ENCODE measurements around the gene ZC3H12A. TPM values are rescaled to one million over a fixed set of nuclear protein-coding genes. Genes with fewer than 3 reads are reported as not detected.
"Not testable (repeated sequence)": the region's sequence is repeated elsewhere in the genome, so short reads cannot be mapped to it uniquely, and the experiment has no call there.

The ZC3H12A gene
- total RNA-seq, 2 donors from 2014 or later, result 166 to 170 TPM

DNA sequence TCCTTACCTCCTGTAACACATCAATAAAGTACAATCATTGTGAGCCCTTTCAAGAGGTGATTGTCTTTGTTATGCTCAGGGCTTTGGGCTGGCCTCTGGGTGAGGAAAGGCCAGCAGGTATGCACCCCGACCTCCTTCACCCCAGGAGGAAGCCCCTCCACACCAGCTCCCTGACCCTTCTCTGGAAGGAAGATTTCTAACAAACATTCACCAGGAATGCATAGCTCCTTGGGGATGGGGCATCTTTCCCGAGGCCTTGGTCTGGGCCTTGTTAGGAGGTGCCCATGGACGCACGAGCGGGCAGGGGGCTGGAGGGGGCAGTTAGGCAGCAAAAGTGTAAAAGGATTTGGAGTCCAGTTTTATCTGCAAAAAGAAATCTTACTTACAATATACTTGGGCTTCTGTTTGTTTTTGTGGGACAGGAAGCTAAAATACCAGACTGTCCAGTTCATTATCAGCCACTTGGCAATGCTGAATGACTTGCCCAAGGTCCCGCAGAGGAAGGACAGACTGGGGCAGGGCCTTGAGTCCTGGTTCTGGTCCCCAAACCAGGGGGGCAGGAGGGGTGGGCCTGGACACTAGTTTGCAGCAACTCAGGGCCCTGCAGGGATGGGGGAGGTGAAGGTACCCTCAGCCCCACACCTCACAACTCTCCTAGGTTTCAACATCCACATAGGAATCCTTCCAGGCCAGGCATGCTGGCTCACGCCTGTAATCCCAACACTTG, 10.1 kb downstream of the ZC3H12A start:
- H3K36me3 Mint-ChIP-seq (ENCODE audit: low read depth), result peaks cover 7% of the 10 kb centered on the region
- peak overlapping the region; percentile 5 for H3K4me3 Mint-ChIP-seq
- peak overlapping the region; percentile 99 for H3K27ac Mint-ChIP-seq

DNA sequence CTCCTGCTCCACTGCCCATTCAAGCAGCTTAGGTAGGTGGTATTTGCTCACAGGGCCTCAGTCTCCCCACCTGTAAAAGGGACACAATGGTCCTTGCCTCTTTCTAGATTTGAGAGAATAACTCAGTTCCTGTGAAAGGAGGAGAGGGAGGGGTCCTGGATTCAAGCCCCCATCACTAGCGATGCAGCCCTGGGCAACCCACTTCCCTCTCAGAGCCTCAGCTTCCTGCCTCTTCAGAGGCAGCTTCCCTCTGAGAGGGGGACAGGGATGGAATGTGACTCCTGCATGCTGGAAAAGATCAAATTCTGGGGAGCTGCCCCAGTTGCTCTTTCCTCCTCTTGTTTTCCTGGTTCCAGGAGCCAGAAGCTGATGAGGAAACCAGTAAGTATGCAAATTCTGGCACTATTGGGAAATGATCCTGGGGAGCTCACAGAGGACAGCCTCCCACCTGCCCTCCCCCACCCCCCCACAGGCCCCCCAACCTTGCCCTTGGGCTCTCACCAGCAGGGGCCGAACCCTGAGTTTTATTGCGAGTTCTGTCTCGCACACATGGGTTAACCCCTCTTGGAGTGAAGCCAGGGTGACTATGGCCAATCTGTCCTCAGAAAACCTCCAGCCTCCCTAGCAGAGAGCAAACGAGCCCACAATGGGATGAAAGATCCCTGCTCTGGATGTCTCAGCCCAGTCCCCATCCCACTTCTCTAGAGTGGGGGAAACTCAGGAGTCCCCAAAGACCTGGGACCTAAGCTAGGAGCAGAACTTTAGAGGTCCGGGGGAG, 11.7 kb downstream of the ZC3H12A start:
- no peaks in the 10 kb centered on the region for H3K9me3 ChIP-seq (ENCODE audit: control insufficient read depth, low read length, poor library complexity, severe bottlenecking)
- ATAC-seq, result no peak
- H3K4me3 Mint-ChIP-seq, result no peak overlapping the region
- DNase-seq, result no peak
- peaks cover 20% of the 10 kb centered on the region for H3K4me1 Mint-ChIP-seq
- peak overlapping the region; percentile 73 for H3K27ac Mint-ChIP-seq
- no peaks in the 10 kb centered on the region for H3K27me3 Mint-ChIP-seq
- H3K36me3 Mint-ChIP-seq (ENCODE audit: low read depth), result peaks cover 7% of the 10 kb centered on the region

More for the DNA sequence above, 10.1 kb downstream of the ZC3H12A start:
- Mint-ChIP-seq H3K27me3 (no peaks in the 10 kb centered on the region), H3K4me1 (peaks cover 25% of the 10 kb centered on the region)
- H3K9me3 ChIP-seq (ENCODE audit: control insufficient read depth, low read length, poor library complexity, severe bottlenecking), result no peaks in the 10 kb centered on the region
- no peak for DNase-seq
- ATAC-seq, result peak; percentile 2

DNA sequence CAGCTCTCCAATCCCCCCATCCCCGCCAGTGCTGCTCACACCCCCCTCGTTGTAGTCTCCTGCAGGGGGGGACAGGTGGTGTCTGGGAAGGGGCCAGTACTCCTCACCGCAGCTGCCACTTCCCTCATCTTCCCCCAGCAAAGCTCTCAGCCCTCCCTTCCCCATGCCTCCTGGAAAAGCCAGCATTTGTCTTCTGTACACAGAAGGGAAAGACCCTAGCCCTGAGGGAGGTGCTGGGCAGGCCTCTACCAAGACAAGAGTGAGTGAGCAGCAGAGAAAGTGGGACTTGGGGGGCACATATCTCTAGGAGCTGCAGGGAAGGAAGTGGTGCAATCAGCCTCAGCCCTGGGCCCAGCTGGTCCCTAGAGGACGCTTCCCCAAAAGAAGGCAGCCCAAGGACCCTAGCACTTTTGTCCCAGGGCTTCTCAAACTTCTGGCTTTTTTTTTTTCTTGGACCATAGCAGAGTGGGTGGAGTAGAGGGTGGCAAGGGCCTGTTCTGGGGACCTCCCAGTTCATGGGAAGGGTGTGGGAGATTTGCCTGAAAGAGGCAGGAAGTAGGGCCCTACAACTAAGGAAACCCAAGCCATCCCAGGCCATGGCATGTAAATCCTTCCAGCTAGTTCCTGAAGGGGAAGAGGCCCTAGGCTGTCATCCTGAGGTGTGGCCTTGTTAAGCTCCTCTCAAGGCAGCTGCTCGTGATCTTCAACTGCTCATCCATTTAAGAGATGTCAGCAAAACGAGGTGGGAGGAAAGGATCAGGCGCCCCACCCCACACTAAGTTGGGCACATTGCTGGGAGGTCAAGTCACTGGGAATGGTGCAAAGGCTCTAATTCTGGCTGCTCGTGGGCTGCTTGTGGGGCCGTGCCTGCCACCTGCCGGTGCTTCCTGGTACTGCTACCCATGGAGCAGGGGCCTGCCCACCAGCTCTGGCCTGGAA, 12.6 kb downstream of the ZC3H12A start:
- peak; percentile 67 to 77 (median 70) for DNase-seq
- peak overlapping the region; percentile 50 for H3K4me3 Mint-ChIP-seq
- H3K36me3 Mint-ChIP-seq (ENCODE audit: low read depth), result peaks cover 7% of the 10 kb centered on the region
- peaks cover 17% of the 10 kb centered on the region for H3K4me1 Mint-ChIP-seq
- H3K9me3 ChIP-seq (ENCODE audit: control insufficient read depth, low read length, poor library complexity, severe bottlenecking), result no peaks in the 10 kb centered on the region
- peak overlapping the region; percentile 73 for H3K27ac Mint-ChIP-seq
- ATAC-seq, result peak; percentile 70
- H3K27me3 Mint-ChIP-seq, result no peaks in the 10 kb centered on the region

DNA sequence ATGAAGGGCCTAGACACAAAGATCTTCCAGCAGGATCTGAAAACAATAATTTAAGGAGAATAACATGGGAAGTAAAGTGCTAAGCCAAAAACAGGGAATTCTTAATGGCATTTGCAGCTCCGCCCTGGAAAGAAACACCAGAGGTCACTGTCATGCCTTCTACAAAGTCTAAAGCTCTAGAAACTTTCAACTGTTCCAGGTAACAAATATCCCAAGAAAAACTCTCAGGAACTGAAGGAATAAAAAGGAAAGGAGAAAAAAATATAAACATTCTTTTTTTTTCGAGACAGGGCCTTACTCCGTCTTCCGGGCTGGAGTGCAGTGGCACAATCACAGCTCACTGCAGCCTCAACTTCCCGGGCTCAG, 13.2 kb downstream of the ZC3H12A start:
- Mint-ChIP-seq H3K36me3 (ENCODE audit: low read depth) (peaks cover 4% of the 10 kb centered on the region), H3K27ac (peak overlapping the region; percentile 73), H3K4me1 (peaks cover 13% of the 10 kb centered on the region), H3K4me3 (peak overlapping the region; percentile 50), H3K27me3 (no peaks in the 10 kb centered on the region)
- H3K9me3 ChIP-seq (ENCODE audit: control insufficient read depth, low read length, poor library complexity, severe bottlenecking), result no peaks in the 10 kb centered on the region
- DNase-seq (no peak), ATAC-seq (no peak)

DNA sequence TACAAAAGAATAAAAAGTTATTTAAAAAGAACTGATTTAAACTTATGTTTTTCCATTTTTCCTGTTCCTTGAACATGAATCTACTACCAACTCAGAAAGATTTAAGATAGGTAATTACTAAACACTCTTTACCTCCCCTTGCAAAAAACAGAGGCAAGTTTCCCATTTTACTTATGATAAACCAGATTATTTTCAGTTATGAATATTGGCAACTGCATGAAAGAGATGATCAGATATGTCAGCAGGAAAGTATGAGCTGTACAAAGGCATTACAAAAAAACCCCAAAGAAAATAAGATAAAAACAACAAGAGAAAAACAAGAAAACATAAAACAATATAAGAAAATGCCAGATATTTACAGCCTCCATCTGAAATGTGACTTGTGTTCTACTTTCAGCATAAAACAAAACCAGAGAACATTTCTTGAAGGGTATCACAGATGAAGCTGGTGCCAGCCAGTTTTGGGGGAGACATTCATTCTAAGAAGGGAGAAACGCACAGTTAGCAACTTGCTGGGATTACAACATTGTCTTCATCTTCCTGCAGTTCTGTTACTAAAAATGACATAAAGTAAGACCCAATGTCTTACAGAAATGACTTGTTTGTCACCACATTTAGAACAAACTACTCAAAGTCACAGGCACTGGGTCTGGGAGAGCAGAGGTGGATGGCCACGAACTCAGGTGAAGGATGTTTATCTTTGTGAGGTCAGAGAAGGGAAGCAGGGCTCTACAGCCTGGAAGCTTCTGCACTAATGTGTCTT, 19.1 kb downstream of the ZC3H12A start:
- peaks cover 5% of the 10 kb centered on the region for H3K36me3 Mint-ChIP-seq (ENCODE audit: low read depth)
- H3K9me3 ChIP-seq (ENCODE audit: control insufficient read depth, low read length, poor library complexity, severe bottlenecking), result no peaks in the 10 kb centered on the region
- H3K4me1 Mint-ChIP-seq, result peaks cover 5% of the 10 kb centered on the region
- peak overlapping the region; percentile 37 for H3K27ac Mint-ChIP-seq
- DNase-seq (no peak), ATAC-seq (no peak)
- no peak overlapping the region for H3K4me3 Mint-ChIP-seq
- H3K27me3 Mint-ChIP-seq, result no peaks in the 10 kb centered on the region

DNA sequence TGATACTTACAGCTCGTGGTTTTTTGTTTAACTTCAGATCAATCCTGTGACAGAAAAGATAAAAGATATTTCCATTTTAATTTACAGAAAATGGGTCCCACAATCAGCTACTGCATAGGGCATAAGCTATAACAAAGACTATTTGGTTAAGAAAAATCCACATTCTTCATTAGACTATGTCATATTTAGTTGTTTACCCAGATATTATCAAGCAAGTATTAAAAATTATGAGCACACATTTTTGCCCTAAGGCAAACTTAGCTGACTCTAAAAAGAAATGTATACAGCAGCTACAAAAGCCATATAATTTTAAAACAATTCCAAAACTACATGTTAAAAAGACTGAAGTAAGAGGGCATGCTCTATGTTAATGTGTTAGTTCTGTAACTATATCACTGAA, 21.5 kb downstream of the ZC3H12A start:
- DNase-seq (no peak), ATAC-seq (no peak)
- H3K27me3 Mint-ChIP-seq, result no peaks in the 10 kb centered on the region
- H3K4me1 Mint-ChIP-seq, result peaks cover 5% of the 10 kb centered on the region
- peaks cover 3% of the 10 kb centered on the region for H3K36me3 Mint-ChIP-seq (ENCODE audit: low read depth)
- H3K9me3 ChIP-seq (ENCODE audit: control insufficient read depth, low read length, poor library complexity, severe bottlenecking), result no peaks in the 10 kb centered on the region
- no peak overlapping the region for H3K4me3 Mint-ChIP-seq
- H3K27ac Mint-ChIP-seq, result no peak overlapping the region

DNA sequence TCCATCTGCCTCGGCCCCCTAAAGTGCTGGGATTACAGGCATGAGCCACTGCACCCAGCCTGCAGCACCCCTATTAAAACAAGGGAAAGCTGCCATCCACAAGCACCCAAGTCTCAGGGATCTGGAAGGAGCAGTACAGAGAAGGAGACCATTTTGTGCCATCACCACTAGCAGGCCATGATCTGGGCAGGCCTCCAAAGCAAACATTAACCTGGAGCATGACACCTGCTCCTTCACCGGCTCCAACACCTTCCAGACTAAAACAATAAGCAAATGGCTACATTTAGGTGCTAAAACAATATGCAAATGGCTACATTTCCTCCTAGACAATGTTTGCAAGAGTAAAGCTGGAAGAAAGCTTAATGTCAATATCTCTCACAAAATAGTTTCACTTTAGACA, 23.5 kb downstream of the ZC3H12A start:
- H3K4me1 Mint-ChIP-seq, result peaks cover 5% of the 10 kb centered on the region
- ATAC-seq, result no peak

DNA sequence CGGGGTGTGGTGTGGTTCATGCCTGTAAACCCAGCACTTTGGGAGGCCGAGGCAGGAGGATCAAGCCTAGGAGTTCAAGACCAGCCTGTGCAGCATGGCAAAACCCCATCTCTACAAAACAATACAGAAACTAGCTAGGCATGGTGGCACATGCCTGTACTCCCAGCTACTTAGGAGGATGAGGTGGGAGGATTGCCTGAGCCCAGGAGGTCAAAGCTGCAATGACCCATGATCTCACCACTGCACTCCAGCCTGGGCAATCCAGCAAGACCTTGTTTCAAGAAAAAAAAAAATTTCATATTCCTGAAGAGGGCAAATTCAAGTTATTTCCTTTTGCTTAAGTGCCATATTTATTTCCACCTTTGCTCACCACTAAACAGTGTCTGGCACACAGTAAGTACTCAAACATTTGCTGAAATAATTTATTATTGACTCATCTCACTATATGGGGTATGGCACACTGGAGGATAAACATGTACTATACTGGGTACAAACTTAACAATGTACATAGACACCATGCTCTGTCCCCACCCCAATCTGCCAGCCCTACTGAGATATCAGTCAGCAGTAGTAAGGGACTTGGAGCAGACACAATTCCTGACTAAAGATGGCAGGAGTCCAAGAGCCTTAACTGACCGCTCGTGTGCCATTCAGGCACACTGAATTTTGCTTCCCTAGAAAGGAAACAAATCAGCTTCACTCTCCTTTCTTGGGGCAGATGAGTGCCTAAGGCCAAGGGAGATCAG, 24.7 kb downstream of the ZC3H12A start:
- Mint-ChIP-seq H3K4me3 (no peak overlapping the region), H3K36me3 (ENCODE audit: low read depth) (no peaks in the 10 kb centered on the region), H3K27me3 (no peaks in the 10 kb centered on the region), H3K27ac (no peak overlapping the region), H3K4me1 (peaks cover 2% of the 10 kb centered on the region)
- no peaks in the 10 kb centered on the region for H3K9me3 ChIP-seq (ENCODE audit: control insufficient read depth, low read length, poor library complexity, severe bottlenecking)
- no peak for DNase-seq
- no peak for ATAC-seq

More for the DNA sequence above, 23.5 kb downstream of the ZC3H12A start:
- Mint-ChIP-seq H3K27me3 (no peaks in the 10 kb centered on the region), H3K4me3 (no peak overlapping the region), H3K36me3 (ENCODE audit: low read depth) (peaks cover 3% of the 10 kb centered on the region), H3K27ac (no peak overlapping the region)
- no peaks in the 10 kb centered on the region for H3K9me3 ChIP-seq (ENCODE audit: control insufficient read depth, low read length, poor library complexity, severe bottlenecking)
- DNase-seq, result no peak

DNA sequence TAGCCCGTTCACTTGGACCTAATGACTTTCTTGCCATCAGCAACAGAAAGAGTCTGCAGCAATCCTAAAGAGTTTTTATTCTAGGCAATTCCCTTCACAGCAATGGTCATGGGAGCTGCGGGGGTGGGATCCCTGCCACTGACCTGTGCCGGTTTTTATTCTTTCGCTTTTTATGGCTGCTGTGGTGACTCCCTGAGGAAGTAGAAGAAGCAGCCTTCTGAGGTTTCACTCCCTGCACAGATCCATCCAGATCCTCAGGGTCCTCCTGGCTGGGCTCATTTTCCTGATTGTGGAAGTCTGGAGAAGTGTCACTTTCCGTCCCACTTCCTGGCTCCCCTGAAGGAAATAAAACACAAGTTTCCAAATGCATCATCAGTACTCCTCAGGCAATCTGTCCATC, 27.3 kb downstream of the ZC3H12A start:
- Mint-ChIP-seq H3K36me3 (ENCODE audit: low read depth) (no peaks in the 10 kb centered on the region), H3K27ac (peak overlapping the region; percentile 39), H3K4me1 (peaks cover 3% of the 10 kb centered on the region), H3K27me3 (no peaks in the 10 kb centered on the region), H3K4me3 (no peak overlapping the region)
- ATAC-seq, result no peak
- no peaks in the 10 kb centered on the region for H3K9me3 ChIP-seq (ENCODE audit: control insufficient read depth, low read length, poor library complexity, severe bottlenecking)
- DNase-seq, result no peak

DNA sequence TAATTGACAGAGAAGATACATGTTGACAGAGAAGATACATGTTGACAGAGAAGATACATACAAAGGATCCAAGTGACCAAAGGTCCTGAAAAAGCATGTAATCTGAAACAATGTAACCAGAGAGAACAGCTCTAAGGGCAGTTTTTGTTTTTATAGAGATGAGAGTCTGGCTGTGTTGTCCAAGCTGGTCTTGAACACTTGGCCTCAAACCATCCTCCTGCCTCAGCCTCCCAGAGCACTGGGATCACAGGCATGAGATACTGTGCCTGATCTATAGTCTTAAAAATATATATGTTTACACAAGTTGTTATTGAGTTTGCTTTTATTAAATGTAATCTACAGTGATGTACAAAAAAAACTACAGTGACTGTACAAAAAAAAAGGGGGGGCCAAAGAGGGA, 27.7 kb downstream of the ZC3H12A start:
- ATAC-seq, result no peak
- Mint-ChIP-seq H3K36me3 (ENCODE audit: low read depth) (no peaks in the 10 kb centered on the region), H3K27ac (peak overlapping the region; percentile 39), H3K4me1 (peaks cover 3% of the 10 kb centered on the region), H3K4me3 (no peak overlapping the region), H3K27me3 (no peaks in the 10 kb centered on the region)
- no peak for DNase-seq
- H3K9me3 ChIP-seq (ENCODE audit: control insufficient read depth, low read length, poor library complexity, severe bottlenecking), result no peaks in the 10 kb centered on the region

DNA sequence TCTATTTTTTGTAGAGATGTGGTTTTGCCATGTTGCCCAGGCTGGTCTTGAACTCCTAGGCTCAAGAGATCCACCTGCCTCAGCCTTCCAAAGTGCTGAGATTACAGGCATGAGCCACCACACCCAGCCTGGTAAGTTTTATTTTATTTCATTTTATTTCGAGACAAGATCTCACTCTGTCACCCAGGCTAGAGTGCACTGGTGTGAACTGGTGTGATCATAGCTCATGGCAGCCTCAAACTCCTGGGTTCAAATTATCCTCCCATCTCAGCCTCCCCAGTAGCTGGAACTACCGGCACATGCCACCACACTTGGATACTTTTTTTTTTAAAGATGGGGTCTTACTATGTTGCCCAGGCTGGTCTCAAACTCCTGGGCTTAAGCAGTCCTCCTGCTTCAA, 28.4 kb downstream of the ZC3H12A start:
- not testable (repeated sequence) for H3K27me3 Mint-ChIP-seq

DNA sequence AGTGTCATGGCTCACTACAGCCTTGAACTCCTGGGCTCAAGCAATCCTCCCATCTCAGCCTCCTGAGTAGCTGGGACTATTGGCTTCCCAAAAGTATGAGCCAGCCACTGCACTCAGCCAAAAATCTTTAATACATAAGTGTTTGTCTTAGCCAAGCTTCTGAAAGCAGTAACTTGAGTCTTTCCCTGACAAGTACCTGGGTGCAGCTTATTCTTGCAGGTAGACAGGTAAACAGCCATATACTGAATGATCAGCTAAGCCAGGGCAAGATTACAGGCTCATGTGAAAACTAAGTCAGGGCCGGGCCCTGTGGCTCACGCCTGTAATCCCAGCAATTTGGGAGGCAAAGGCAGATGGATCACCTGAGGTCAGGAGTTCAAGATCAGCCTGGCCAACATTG, 32.4 kb downstream of the ZC3H12A start:
- ATAC-seq (no peak), DNase-seq (no peak)
- no peaks in the 10 kb centered on the region for H3K27me3 Mint-ChIP-seq
- H3K36me3 Mint-ChIP-seq (ENCODE audit: low read depth), result peaks cover 4% of the 10 kb centered on the region
- no peak overlapping the region for H3K4me3 Mint-ChIP-seq
- peaks cover 12% of the 10 kb centered on the region for H3K4me1 Mint-ChIP-seq
- H3K27ac Mint-ChIP-seq, result peak overlapping the region; percentile 16
- H3K9me3 ChIP-seq (ENCODE audit: control insufficient read depth, low read length, poor library complexity, severe bottlenecking), result no peaks in the 10 kb centered on the region

More for the DNA sequence above, 28.4 kb downstream of the ZC3H12A start:
- not testable (repeated sequence) for H3K9me3 ChIP-seq (ENCODE audit: control insufficient read depth, low read length, poor library complexity, severe bottlenecking); H3K4me3 Mint-ChIP-seq; DNase-seq; ATAC-seq; H3K4me1 Mint-ChIP-seq; H3K36me3 Mint-ChIP-seq (ENCODE audit: low read depth); H3K27ac Mint-ChIP-seq
